GM10266 (cell line): ENCODE data around the gene CTCFL.

ENCODE experiments used
- DNase-seq: peaks from one replicate; pipeline ENCODE4 v3.0.0; 2012; ENCODE audit errors: extremely low spot score
- CTCF ChIP-seq: IDR thresholded peaks from 2 replicates; pipeline ENCODE4 v1.5.1; 2012; ENCODE audit warnings: mild to moderate bottlenecking, low read depth; ENCODE audit not compliant: control insufficient read depth, insufficient read depth; ENCODE audit errors: missing control alignments

The CTCFL gene

GRCh38 chr20:57465943-57466342 lies 59.0 kb downstream of the CTCFL start:
- TF ChIP-seq CTCF: peak; percentile 36
- no peak for DNase-seq

GRCh38 chr20:57465486-57465885 lies 59.5 kb downstream of the CTCFL start:
- no peak for DNase-seq
- TF ChIP-seq CTCF: no peak

- TF ChIP-seq CTCF: no peak
- no peak for DNase-seq
Observed at GRCh38 chr20:57464642-57465211, 60.2 kb downstream of the CTCFL start.

GRCh38 chr20:57462781-57463180 lies 62.2 kb downstream of the CTCFL start:
- no peak for DNase-seq

GRCh38 chr20:57461726-57462125 lies 63.2 kb downstream of the CTCFL start:
- no peak for TF ChIP-seq CTCF
- no peak for DNase-seq

More at GRCh38 chr20:57462781-57463180, 62.2 kb downstream of the CTCFL start:
- no peak for TF ChIP-seq CTCF

- TF ChIP-seq CTCF: no peak
- DNase-seq: no peak
Observed at GRCh38 chr20:57460781-57461465, 64.0 kb downstream of the CTCFL start.

GRCh38 chr20:57459897-57460296 lies 65.0 kb downstream of the CTCFL start:
- DNase-seq: no peak
- no peak for TF ChIP-seq CTCF
